SK-N-SH treated with all-trans-retinoic acid at 6 μM for 48 hours (cell line): Measurements from ENCODE around the gene ADCY9.

Experiments
- GLIS3 ChIP-seq: fragments of 250-450 bp; sonication (Bioruptor Pico); IDR thresholded peaks from 2 replicates; pipeline ENCODE4 v1.5.0; 2020; ENCODE audit warnings: mild to moderate bottlenecking, moderate library complexity
- ZC3H10 ChIP-seq: fragments of 250-450 bp; sonication (Bioruptor Pico); IDR thresholded peaks from 2 replicates; pipeline ENCODE4 v1.5.1; 2021; ENCODE audit warnings: mild to moderate bottlenecking, moderate library complexity

GRCh38 chr16:3954411-3954921, 161.8 kb downstream of the ADCY9 start:
- TF ChIP-seq ZC3H10 (no peak), GLIS3 (CRISPR knock-in tag) (no peak)
